Neuronal stem cell (in vitro differentiated cells): ENCODE results near the gene NRG3.

Source experiments
- DNase-seq: peaks from one replicate; pipeline ENCODE4 v3.0.0-alpha.2; 2013; ENCODE audit warnings: low spot score
- H2AFZ ChIP-seq: one replicate; pipeline ENCODE4 v1.6.1; 2013; ENCODE audit warnings: mild to moderate bottlenecking, low read length, inconsistent platforms
- H2AK5ac ChIP-seq: 2 replicates; pipeline ENCODE4 v1.6.1; 2013; ENCODE audit warnings: low read depth, mild to moderate bottlenecking, inconsistent platforms, low read length, moderate library complexity, mixed read lengths
- H2BK120ac ChIP-seq: 2 replicates; pipeline ENCODE4 v1.6.1; 2013; ENCODE audit warnings: low read depth, mild to moderate bottlenecking, inconsistent platforms, low read length, moderate library complexity, mixed read lengths
- H2BK12ac ChIP-seq: one replicate; pipeline ENCODE4 v1.6.1; 2013; ENCODE audit warnings: low read length, inconsistent platforms
- H2BK15ac ChIP-seq: 2 replicates; pipeline ENCODE4 v1.6.1; 2013; ENCODE audit warnings: mild to moderate bottlenecking, low read length, inconsistent platforms, mixed read lengths
- H2BK5ac ChIP-seq: one replicate; pipeline ENCODE4 v1.6.1; 2013; ENCODE audit warnings: inconsistent platforms, mild to moderate bottlenecking, low read length, moderate library complexity
- H3K14ac ChIP-seq: one replicate; pipeline ENCODE4 v1.6.1; 2013; ENCODE audit warnings: low read length, inconsistent platforms
- H3K18ac ChIP-seq: 2 replicates; pipeline ENCODE4 v1.6.1; 2013; ENCODE audit warnings: low read length, inconsistent platforms
- H3K23ac ChIP-seq: 2 replicates; pipeline ENCODE4 v1.6.1; 2013; ENCODE audit warnings: low read depth, mild to moderate bottlenecking, mixed read lengths, low read length, inconsistent platforms; ENCODE audit not compliant: poor library complexity
- H3K27ac ChIP-seq: replicated peaks from 3 replicates; pipeline ENCODE4 v1.5.1; 2013; ENCODE audit warnings: low read length, inconsistent platforms
- H3K27me3 ChIP-seq, 3 experiments: 2 replicates each; pipeline ENCODE4 v1.6.1; 2013; ENCODE audit warnings: low read length in 3 of 3, mild to moderate bottlenecking in 2 of 3, inconsistent platforms in 1 of 3, low read depth in 1 of 3, mixed read lengths in 1 of 3, moderate library complexity in 1 of 3; ENCODE audit not compliant: control insufficient read depth in 3 of 3, insufficient read depth in 3 of 3
- H3K36me3 ChIP-seq, 2 donors: replicated peaks in 1 of 2; 2 replicates each; pipeline ENCODE4 v1.6.1; 2013; ENCODE audit warnings: low read length in 2 of 2; ENCODE audit not compliant: control insufficient read depth in 2 of 2, insufficient read depth in 2 of 2
- H3K4ac ChIP-seq: 2 replicates; pipeline ENCODE4 v1.6.1; 2013; ENCODE audit warnings: inconsistent platforms, mild to moderate bottlenecking, low read length, moderate library complexity
- H3K4me1 ChIP-seq, 2 donors: 1 replicate in 1 of 2; 2 replicates in 1 of 2; pipeline ENCODE4 v1.6.1; 2013; ENCODE audit warnings: low read length in 2 of 2, low read depth in 1 of 2; ENCODE audit not compliant: control insufficient read depth in 2 of 2, insufficient read depth in 1 of 2
- H3K4me2 ChIP-seq: one replicate; pipeline ENCODE4 v1.6.1; 2013; ENCODE audit warnings: mild to moderate bottlenecking, low read length, inconsistent platforms; ENCODE audit not compliant: insufficient read depth, poor library complexity, severe bottlenecking
- H3K4me3 ChIP-seq, 2 donors: 2 replicates each; pipeline ENCODE4 v1.5.1; 2013; ENCODE audit warnings: low read length in 2 of 2, mild to moderate bottlenecking in 2 of 2, inconsistent platforms in 1 of 2, moderate library complexity in 1 of 2
- H3K79me1 ChIP-seq: one replicate; pipeline ENCODE4 v1.6.1; 2013; ENCODE audit warnings: low read depth, mild to moderate bottlenecking, inconsistent platforms, low read length, moderate library complexity
- H3K9ac ChIP-seq: one replicate; pipeline ENCODE4 v1.6.1; 2013; ENCODE audit warnings: mild to moderate bottlenecking, low read depth, low read length, inconsistent platforms; ENCODE audit not compliant: poor library complexity
- H3K9me3 ChIP-seq, 2 donors: replicated peaks in 1 of 2; 2 replicates each; pipeline versions ENCODE3 to v1.6.1; 2013; ENCODE audit warnings: low read length in 2 of 2, mild to moderate bottlenecking in 2 of 2, inconsistent platforms in 1 of 2, low read depth in 1 of 2, mixed read lengths in 1 of 2, moderate library complexity in 1 of 2; ENCODE audit not compliant: control insufficient read depth in 2 of 2, insufficient read depth in 1 of 2
- H4K8ac ChIP-seq: one replicate; pipeline ENCODE4 v1.6.1; 2013; ENCODE audit warnings: low read depth, mild to moderate bottlenecking, inconsistent platforms, low read length, moderate library complexity
- H4K91ac ChIP-seq: one replicate; pipeline ENCODE4 v1.6.1; 2013; ENCODE audit warnings: low read length, low read depth, mild to moderate bottlenecking, inconsistent platforms; ENCODE audit not compliant: poor library complexity
- WGBS, 2 donors: extraction: QIAGEN DNeasy Blood & Tissue Kit; methylation state at CpG; one replicate each; pipeline ENCODE4 v1.1.7; 2013; ENCODE audit warnings: missing lambda C conversion rate in 2 of 2, mixed read lengths in 1 of 2; ENCODE audit not compliant: insufficient read length in 2 of 2, insufficient replicate concordance in 1 of 2; ENCODE audit errors: extremely low coverage in 2 of 2; 5-methylcytosine and 5-hydroxymethylcytosine counted together

The NRG3 gene

GRCh38 chr10:82308641-82309040 is 433.6 kb downstream of the NRG3 start:
- no peak overlapping the region for H3K9ac ChIP-seq

GRCh38 chr10:82310839-82311238 is 435.8 kb downstream of the NRG3 start:
- H3K9me3 ChIP-seq: no peaks in the 10 kb centered on the region
- H3K4me2 ChIP-seq: no peak overlapping the region
- H2AFZ ChIP-seq: no peak overlapping the region
- no peak overlapping the region for H3K9ac ChIP-seq
- H3K27me3 ChIP-seq: no peaks in the 10 kb centered on the region
- WGBS, 2 donors: no CpG with 5 or more reads among the region's 3 CpGs
- H3K79me1 ChIP-seq: no peaks in the 10 kb centered on the region
- no peak overlapping the region for H2BK5ac ChIP-seq
- no peak overlapping the region for H3K23ac ChIP-seq
- H4K91ac ChIP-seq: no peak overlapping the region
- H3K27ac ChIP-seq: no peak overlapping the region
- no peak overlapping the region for H3K18ac ChIP-seq
- H2BK15ac ChIP-seq: no peak overlapping the region
- DNase-seq: no peak
- no peak overlapping the region for H3K4me3 ChIP-seq
- no peak overlapping the region for H2BK120ac ChIP-seq
- no peak overlapping the region for H2AK5ac ChIP-seq
- H4K8ac ChIP-seq: no peak overlapping the region
- no peak overlapping the region for H2BK12ac ChIP-seq
- no peak overlapping the region for H3K14ac ChIP-seq
- no peak overlapping the region for H3K4ac ChIP-seq
- H3K36me3 ChIP-seq: no peaks in the 10 kb centered on the region
- H3K4me1 ChIP-seq: no peaks in the 10 kb centered on the region

More at GRCh38 chr10:82308641-82309040, 433.6 kb downstream of the NRG3 start:
- H3K27me3 ChIP-seq: no peaks in the 10 kb centered on the region
- no CpG with 5 or more reads among the region's 4 CpGs for WGBS, 2 donors
- H3K4ac ChIP-seq: no peak overlapping the region
- no peak overlapping the region for H4K91ac ChIP-seq
- no peak overlapping the region for H3K4me2 ChIP-seq
- no peak overlapping the region for H2BK120ac ChIP-seq
- H3K79me1 ChIP-seq: no peaks in the 10 kb centered on the region
- no peaks in the 10 kb centered on the region for H3K36me3 ChIP-seq
- H4K8ac ChIP-seq: no peak overlapping the region
- H3K18ac ChIP-seq: no peak overlapping the region
- H2BK5ac ChIP-seq: no peak overlapping the region
- H3K4me3 ChIP-seq: no peak overlapping the region
- H2AFZ ChIP-seq: no peak overlapping the region
- no peak overlapping the region for H2BK15ac ChIP-seq
- no peak overlapping the region for H2BK12ac ChIP-seq
- H3K27ac ChIP-seq: no peak overlapping the region
- no peaks in the 10 kb centered on the region for H3K9me3 ChIP-seq
- no peak overlapping the region for H2AK5ac ChIP-seq
- no peak for DNase-seq
- no peak overlapping the region for H3K14ac ChIP-seq
- H3K4me1 ChIP-seq: no peaks in the 10 kb centered on the region
- no peak overlapping the region for H3K23ac ChIP-seq

- H3K23ac ChIP-seq: no peak overlapping the region
- no peak overlapping the region for H2BK5ac ChIP-seq
- H3K18ac ChIP-seq: no peak overlapping the region
- no peaks in the 10 kb centered on the region for H3K27me3 ChIP-seq
- DNase-seq: no peak
- no peak overlapping the region for H2BK12ac ChIP-seq
- no peak overlapping the region for H3K14ac ChIP-seq
- H3K27ac ChIP-seq: no peak overlapping the region
- no peak overlapping the region for H3K4ac ChIP-seq
- no peak overlapping the region for H2AFZ ChIP-seq
- no peak overlapping the region for H4K91ac ChIP-seq
- H3K9ac ChIP-seq: no peak overlapping the region
- no CpG with 5 or more reads among the region's 3 CpGs for WGBS, 2 donors
- no peaks in the 10 kb centered on the region for H3K9me3 ChIP-seq
- no peaks in the 10 kb centered on the region for H3K36me3 ChIP-seq
- no peak overlapping the region for H3K4me3 ChIP-seq
- no peak overlapping the region for H2AK5ac ChIP-seq
- no peak overlapping the region for H2BK120ac ChIP-seq
- H3K4me2 ChIP-seq: no peak overlapping the region
- H3K4me1 ChIP-seq: peaks cover 0 to 1% of the 10 kb centered on the region in 2 donors
- H2BK15ac ChIP-seq: no peak overlapping the region
- H4K8ac ChIP-seq: no peak overlapping the region
- no peaks in the 10 kb centered on the region for H3K79me1 ChIP-seq
These were observed 438.4 kb downstream of the NRG3 start for GRCh38 chr10:82313401-82313800.

DNA sequence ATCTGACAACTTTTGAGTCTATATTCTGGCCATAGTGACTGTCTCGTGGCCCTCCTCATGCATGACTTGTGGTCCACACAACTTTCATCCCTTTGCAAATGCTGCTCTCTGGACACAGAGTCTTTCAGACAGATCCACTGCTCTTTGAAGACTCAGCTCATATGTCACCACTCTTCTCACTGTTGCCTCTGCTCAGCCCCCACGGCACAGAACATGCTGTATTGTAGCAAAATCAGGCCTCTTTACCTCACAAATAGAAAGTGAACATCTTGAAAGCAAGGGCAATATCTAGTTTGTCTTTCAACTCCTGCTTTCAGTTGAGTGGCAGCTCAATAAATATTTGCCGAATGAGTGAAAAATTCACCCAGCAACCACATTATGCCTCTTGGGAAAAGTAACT is 443.5 kb downstream of the NRG3 start:
- H3K27me3 ChIP-seq: no peaks in the 10 kb centered on the region
- H2BK15ac ChIP-seq: no peak overlapping the region
- WGBS, 2 donors: no CpG with 5 or more reads among the region's 3 CpGs
- H3K9ac ChIP-seq: no peak overlapping the region
- no peak overlapping the region for H3K4ac ChIP-seq
- no peak overlapping the region for H3K23ac ChIP-seq
- no peak overlapping the region for H3K14ac ChIP-seq
- H3K4me2 ChIP-seq: no peak overlapping the region
- no peak overlapping the region for H2BK120ac ChIP-seq
- H4K91ac ChIP-seq: no peak overlapping the region
- no peak overlapping the region for H2BK5ac ChIP-seq
- H3K27ac ChIP-seq: no peak overlapping the region
- H3K4me1 ChIP-seq: peaks cover 6% of the 10 kb centered on the region in 2 donors
- H3K9me3 ChIP-seq: no peaks in the 10 kb centered on the region
- H3K4me3 ChIP-seq: no peak overlapping the region
- no peaks in the 10 kb centered on the region for H3K79me1 ChIP-seq
- H2AFZ ChIP-seq: peak overlapping the region; percentile 21
- no peak overlapping the region for H2BK12ac ChIP-seq
- H4K8ac ChIP-seq: no peak overlapping the region
- H2AK5ac ChIP-seq: no peak overlapping the region
- no peaks in the 10 kb centered on the region for H3K36me3 ChIP-seq
- DNase-seq: no peak
- no peak overlapping the region for H3K18ac ChIP-seq
